ENCODE results near the gene CCDC39.

DNA sequence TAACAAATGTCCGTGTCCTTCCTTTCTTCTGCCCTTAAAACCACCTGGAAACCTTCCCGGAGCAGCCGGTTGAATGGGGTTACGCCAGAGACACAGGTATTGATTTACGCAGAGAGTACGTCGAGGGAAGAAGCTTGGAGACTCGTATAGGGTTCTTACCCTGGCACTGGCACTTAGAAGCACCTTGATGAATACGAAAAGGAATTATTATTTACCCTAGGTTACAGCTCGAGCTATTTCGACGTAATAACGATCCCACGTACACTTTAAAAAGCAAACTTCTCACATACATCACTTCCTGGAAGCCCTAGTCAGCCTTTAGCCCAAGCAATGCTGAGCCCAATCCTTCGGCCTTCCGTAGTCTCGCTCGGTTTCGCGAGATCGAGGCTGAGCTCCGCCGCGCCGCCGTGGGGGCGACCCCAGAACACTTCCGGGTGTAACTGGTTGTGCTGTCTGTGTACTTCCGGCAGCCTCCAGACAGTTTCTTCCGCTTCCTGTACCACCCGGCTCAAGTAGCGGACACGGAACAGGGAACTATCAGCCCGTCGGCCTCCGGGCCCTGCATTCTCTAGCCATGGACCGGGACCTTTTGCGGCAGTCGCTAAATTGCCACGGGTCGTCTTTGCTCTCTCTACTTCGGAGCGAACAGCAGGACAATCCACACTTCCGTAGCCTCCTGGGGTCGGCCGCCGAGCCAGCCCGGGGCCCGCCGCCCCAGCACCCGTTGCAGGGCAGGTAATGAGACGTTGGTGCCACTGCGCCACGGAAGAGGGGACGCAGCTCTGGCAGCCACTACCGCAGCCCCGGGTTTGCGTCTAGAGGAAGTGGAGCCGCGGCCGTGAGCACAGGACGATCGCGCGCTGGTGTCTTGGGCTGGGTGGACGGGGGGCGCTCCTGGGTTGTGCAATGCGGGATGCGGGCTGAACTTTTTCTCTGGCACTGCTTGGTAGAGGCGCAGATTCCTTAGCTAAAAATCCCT, 77.3 kb downstream of the CCDC39 start, which contains the start of gene TTC14:
- TF ChIP-seq, protein P1, sequence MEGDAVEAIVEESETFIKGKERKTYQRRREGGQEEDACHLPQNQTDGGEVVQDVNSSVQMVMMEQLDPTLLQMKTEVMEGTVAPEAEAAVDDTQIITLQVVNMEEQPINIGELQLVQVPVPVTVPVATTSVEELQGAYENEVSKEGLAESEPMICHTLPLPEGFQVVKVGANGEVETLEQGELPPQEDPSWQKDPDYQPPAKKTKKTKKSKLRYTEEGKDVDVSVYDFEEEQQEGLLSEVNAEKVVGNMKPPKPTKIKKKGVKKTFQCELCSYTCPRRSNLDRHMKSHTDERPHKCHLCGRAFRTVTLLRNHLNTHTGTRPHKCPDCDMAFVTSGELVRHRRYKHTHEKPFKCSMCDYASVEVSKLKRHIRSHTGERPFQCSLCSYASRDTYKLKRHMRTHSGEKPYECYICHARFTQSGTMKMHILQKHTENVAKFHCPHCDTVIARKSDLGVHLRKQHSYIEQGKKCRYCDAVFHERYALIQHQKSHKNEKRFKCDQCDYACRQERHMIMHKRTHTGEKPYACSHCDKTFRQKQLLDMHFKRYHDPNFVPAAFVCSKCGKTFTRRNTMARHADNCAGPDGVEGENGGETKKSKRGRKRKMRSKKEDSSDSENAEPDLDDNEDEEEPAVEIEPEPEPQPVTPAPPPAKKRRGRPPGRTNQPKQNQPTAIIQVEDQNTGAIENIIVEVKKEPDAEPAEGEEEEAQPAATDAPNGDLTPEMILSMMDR (IDR thresholded peaks at IDR 0.05; ENCODE audit: insufficient read depth, low read depth, low read length), result no peak
- no peak for TF ChIP-seq EZH2 (IDR thresholded peaks at IDR 0.05; ENCODE audit: insufficient read depth, low read length)

All from astrocyte (in vitro differentiated cells and primary cell).